Fibroblast of mammary gland (primary cell): Measurements from ENCODE around the gene ST6GALNAC3.
"Not testable (repeated sequence)": the region's sequence is repeated elsewhere in the genome, so short reads cannot be mapped to it uniquely, and the experiment has no call there.

ENCODE experiments used
- DNase-seq: peaks from one replicate; pipeline ENCODE4 v3.0.0-alpha.2; 2010; ENCODE audit warnings: low read depth
- H3K4me3 ChIP-seq: 2 replicates; pipeline ENCODE4 v1.5.1; 2011; ENCODE audit warnings: low read depth, mild to moderate bottlenecking, low read length, moderate library complexity; ENCODE audit not compliant: control insufficient read depth
- CTCF ChIP-seq: conservative IDR thresholded peaks from 2 replicates; pipeline ENCODE4 v1.5.1; 2011; ENCODE audit warnings: low read depth, low read length, inconsistent platforms; ENCODE audit not compliant: control insufficient read depth, insufficient read depth

Gene ST6GALNAC3

GRCh38 chr1:76234061-76234460, 159.5 kb downstream of the ST6GALNAC3 start:
- no peak overlapping the region for H3K4me3 ChIP-seq
- TF ChIP-seq CTCF, result no peak
- DNase-seq, result no peak

GRCh38 chr1:76237211-76237610, 162.7 kb downstream of the ST6GALNAC3 start:
- H3K4me3 ChIP-seq, result no peak overlapping the region
- TF ChIP-seq CTCF, result no peak
- DNase-seq, result no peak

DNA sequence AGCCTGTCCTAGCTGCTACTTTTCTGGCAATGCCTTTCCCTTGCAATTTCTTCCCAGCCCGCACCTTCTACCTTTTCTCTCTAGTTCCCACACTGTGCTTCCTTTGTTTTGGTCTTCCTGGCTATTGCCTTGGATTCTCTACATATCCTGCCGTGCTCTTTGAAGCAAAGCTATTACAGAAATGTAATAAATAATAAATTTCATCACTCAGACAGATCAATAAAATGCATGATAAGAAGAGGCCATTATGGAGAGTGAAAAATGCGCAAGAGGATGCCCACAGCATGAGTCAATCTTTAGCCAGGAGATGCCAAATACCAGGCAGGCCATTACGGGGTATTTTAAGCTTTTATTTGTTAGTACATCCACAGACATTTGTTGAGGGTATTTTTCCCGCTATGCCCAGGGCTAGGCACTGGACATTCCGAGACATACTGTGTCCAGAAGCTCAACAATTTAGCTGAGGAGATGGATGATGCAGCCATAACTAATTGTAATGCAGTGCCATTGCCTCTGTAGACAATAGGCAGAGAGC, 163.6 kb downstream of the ST6GALNAC3 start:
- no peak overlapping the region for H3K4me3 ChIP-seq
- no peak for DNase-seq

GRCh38 chr1:76239470-76239918, 164.9 kb downstream of the ST6GALNAC3 start:
- no peak for DNase-seq
- H3K4me3 ChIP-seq, result no peak overlapping the region
- TF ChIP-seq CTCF, result no peak

More for the DNA sequence above, 163.6 kb downstream of the ST6GALNAC3 start:
- no peak for TF ChIP-seq CTCF

GRCh38 chr1:76240316-76240715, 165.8 kb downstream of the ST6GALNAC3 start:
- H3K4me3 ChIP-seq, result no peak overlapping the region
- no peak for TF ChIP-seq CTCF
- no peak for DNase-seq

- not testable (repeated sequence) for H3K4me3 ChIP-seq, DNase-seq
These were observed 168.0 kb downstream of the ST6GALNAC3 start for GRCh38 chr1:76242587-76242986.

- no peak for DNase-seq
- no peak overlapping the region for H3K4me3 ChIP-seq
- no peak for TF ChIP-seq CTCF
These were observed 172.8 kb downstream of the ST6GALNAC3 start for GRCh38 chr1:76247261-76247852.
